Nephron progenitor cell (in vitro differentiated cells): ENCODE measurements around the gene MESP1.

Source experiments
- DNase-seq: peaks from one replicate; pipeline ENCODE4 v3.0.0; 2021
- H3K27ac Mint-ChIP-seq: 2 replicates; pipeline ENCODE4 v1.8.0; 2021; ENCODE audit warnings: mild to moderate bottlenecking, moderate library complexity, mixed read lengths
- H3K27me3 Mint-ChIP-seq: 2 replicates; pipeline ENCODE4 v1.8.0; 2021; ENCODE audit warnings: mild to moderate bottlenecking, low read depth, mixed read lengths; ENCODE audit not compliant: poor library complexity
- H3K36me3 Mint-ChIP-seq: 2 replicates; pipeline ENCODE4 v1.8.0; 2021; ENCODE audit warnings: low read depth, mixed read lengths
- H3K4me1 Mint-ChIP-seq: 2 replicates; pipeline ENCODE4 v1.8.0; 2021; ENCODE audit warnings: mixed read lengths
- H3K4me3 Mint-ChIP-seq: 2 replicates; pipeline ENCODE4 v1.8.0; 2021; ENCODE audit warnings: mild to moderate bottlenecking, moderate library complexity, mixed read lengths
- H3K9me3 Mint-ChIP-seq: 2 replicates; pipeline ENCODE4 v1.8.0; 2021; ENCODE audit warnings: mild to moderate bottlenecking, moderate library complexity, mixed read lengths
- CTCF ChIP-seq: fragments of 200-600 bp; sonication (generic); IDR thresholded peaks from 2 replicates; pipeline ENCODE4 v1.5.0; 2021; ENCODE audit warnings: antibody characterized with exemption

The MESP1 gene

GRCh38 chr15:89758981-89759380 lies 7.9 kb upstream of the MESP1 start:
- Mint-ChIP-seq H3K4me3 (no peak overlapping the region), H3K27me3 (peaks cover 57% of the 10 kb centered on the region), H3K36me3 (no peaks in the 10 kb centered on the region), H3K4me1 (peaks cover 36% of the 10 kb centered on the region), H3K9me3 (peaks cover 4% of the 10 kb centered on the region), H3K27ac (no peak overlapping the region)
- DNase-seq: no peak
- TF ChIP-seq CTCF: no peak

DNA sequence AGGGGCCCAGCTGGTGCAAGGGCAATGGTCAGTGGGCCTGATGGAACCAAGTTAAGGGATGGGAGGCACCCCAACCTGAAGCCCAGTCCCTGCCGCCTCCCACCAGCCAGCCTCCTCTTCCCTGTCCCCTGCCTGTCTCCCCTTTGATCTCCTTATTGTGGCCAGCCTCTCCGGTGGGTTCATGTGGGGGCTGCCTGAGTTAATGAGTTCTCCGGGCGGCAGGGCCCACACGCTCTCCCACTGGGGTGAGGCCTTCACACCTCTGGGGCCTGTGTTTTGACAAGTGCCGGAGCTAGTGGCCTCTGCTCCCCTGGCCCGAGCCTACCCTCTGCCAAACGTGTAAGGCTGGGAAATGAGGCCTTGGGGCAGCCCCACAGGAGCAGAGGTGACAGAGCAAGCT lies 7.2 kb upstream of the MESP1 start:
- H3K36me3 Mint-ChIP-seq: no peaks in the 10 kb centered on the region
- no peak for TF ChIP-seq CTCF
- H3K4me3 Mint-ChIP-seq: no peak overlapping the region
- H3K27me3 Mint-ChIP-seq: peaks cover 56% of the 10 kb centered on the region
- DNase-seq: no peak
- H3K27ac Mint-ChIP-seq: no peak overlapping the region
- H3K9me3 Mint-ChIP-seq: no peaks in the 10 kb centered on the region
- peaks cover 36% of the 10 kb centered on the region for H3K4me1 Mint-ChIP-seq

DNA sequence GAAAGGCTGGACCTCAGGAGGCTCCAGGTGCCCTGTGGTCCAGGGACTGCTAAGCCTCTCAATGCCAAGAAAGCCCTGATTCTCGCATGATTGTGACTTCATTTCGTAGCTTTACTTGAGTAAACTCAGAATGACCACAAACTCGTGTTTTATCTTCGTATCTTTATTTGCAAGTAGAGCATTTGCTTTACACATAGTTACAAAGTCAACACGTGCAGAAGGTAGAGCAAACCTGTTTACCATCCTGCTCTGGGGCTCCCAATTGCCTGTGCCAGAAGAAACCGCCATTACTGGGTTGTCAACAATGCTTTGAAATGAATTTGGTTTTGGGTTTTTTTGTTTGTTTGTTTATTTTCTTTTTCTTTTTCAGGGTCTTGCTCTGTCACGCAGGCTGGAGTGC lies 5.8 kb upstream of the MESP1 start:
- no peaks in the 10 kb centered on the region for H3K36me3 Mint-ChIP-seq
- DNase-seq: no peak
- TF ChIP-seq CTCF: no peak
- peaks cover 36% of the 10 kb centered on the region for H3K4me1 Mint-ChIP-seq
- H3K27me3 Mint-ChIP-seq: peaks cover 60% of the 10 kb centered on the region
- no peaks in the 10 kb centered on the region for H3K9me3 Mint-ChIP-seq
- H3K27ac Mint-ChIP-seq: no peak overlapping the region
- no peak overlapping the region for H3K4me3 Mint-ChIP-seq

DNA sequence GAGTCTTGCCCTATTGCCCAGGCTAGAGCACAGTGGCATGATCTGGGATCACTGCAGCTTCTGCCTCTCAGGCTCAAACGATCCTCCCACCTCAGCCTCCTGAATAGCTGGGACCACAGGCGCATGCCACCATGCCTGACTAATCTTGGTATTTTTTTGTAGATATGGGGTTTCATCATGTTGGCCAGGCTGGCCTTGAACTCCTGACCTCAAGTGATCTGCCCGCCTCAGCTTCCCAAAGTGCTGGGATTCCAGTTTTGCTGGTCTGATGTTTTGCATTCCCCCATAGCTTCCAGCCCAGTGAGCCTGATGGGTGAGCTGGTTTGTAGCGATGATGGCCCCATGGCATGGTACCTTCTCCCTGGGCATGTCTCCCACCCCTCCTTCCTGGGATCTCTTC lies 4.7 kb upstream of the MESP1 start:
- Mint-ChIP-seq H3K36me3 (no peaks in the 10 kb centered on the region), H3K27me3 (peaks cover 59% of the 10 kb centered on the region), H3K27ac (no peak overlapping the region), H3K4me1 (peaks cover 32% of the 10 kb centered on the region), H3K9me3 (no peaks in the 10 kb centered on the region), H3K4me3 (no peak overlapping the region)
- no peak for DNase-seq
- no peak for TF ChIP-seq CTCF

DNA sequence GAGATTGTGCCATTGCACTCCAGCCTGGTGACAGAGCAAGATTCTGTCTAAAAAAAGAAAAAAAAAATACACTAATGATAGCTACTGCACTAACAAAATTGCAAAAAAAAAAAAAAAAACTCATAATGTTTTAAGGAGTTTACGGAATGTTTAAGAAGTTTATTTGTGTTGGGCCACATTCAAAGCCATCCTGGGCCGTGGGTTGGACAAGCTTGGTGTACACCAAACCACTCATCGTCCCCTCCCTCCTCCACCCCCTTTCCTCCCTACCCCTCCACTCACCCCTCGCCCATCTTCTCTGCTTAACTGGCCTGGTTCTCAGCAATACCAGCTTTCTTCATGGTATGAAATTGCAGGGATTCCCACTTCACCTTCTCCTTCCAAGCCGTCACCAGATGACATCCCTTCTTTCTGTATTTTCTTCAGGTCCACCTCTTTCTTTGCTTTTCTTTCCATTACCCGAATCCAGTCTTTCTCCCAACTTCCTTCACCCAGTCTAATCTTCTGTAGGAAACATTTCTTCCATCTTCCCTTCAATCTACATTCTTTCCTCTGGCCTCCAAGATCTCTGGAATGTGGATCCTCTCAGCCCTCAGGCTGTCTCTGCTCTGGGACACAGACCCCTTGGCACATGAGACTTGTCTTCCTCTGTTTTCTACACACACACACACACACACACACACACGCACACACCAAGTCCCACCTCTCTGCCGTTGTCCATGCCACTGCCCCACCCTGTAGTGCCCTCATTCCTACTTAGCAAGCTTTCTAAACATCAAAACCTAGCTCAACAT lies 3.5 kb upstream of the MESP1 start:
- no peak for DNase-seq
- H3K27ac Mint-ChIP-seq: peak overlapping the region; percentile 18
- H3K27me3 Mint-ChIP-seq: peaks cover 59% of the 10 kb centered on the region

More for the DNA sequence above, 3.5 kb upstream of the MESP1 start:
- peaks cover 25% of the 10 kb centered on the region for H3K4me1 Mint-ChIP-seq
- H3K9me3 Mint-ChIP-seq: no peaks in the 10 kb centered on the region
- no peak for TF ChIP-seq CTCF
- no peak overlapping the region for H3K4me3 Mint-ChIP-seq
- H3K36me3 Mint-ChIP-seq: no peaks in the 10 kb centered on the region
